GM10266 (cell line): Measurements from ENCODE around the gene AAMP.

Source experiments
- DNase-seq: peaks from one replicate; pipeline ENCODE4 v3.0.0; 2012; ENCODE audit errors: extremely low spot score
- CTCF ChIP-seq: IDR thresholded peaks from 2 replicates; pipeline ENCODE4 v1.5.1; 2012; ENCODE audit warnings: mild to moderate bottlenecking, low read depth; ENCODE audit not compliant: control insufficient read depth, insufficient read depth; ENCODE audit errors: missing control alignments

Gene AAMP

GRCh38 chr2:218300141-218300540, 30.2 kb upstream of the AAMP start:
- no peak for TF ChIP-seq CTCF
- DNase-seq: no peak

GRCh38 chr2:218298314-218298875, 28.5 kb upstream of the AAMP start:
- DNase-seq: no peak
- no peak for TF ChIP-seq CTCF

GRCh38 chr2:218296847-218297246, 26.9 kb upstream of the AAMP start:
- DNase-seq: no peak

DNA sequence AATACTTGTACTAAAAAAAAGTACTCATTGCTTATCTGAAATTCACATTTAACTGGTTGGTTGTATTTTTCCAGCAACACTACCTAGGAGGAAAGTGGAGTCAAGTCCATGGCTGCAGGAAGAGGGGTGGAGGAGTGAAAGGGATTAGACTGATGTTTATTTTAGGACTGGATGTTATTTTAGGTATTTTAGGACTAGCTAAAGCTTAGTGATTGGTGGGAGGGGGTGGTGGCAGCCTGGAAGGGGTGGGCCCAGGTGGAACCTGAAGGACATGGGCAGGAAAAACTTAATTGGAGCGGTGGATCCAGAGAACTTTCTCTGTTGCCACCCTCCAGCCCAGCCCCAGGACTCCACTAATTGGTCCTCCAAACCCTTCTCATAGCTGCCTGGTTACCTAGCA, 26.3 kb upstream of the AAMP start:
- no peak for TF ChIP-seq CTCF
- no peak for DNase-seq

More at GRCh38 chr2:218296847-218297246, 26.9 kb upstream of the AAMP start:
- TF ChIP-seq CTCF: no peak

- no peak for TF ChIP-seq CTCF
- no peak for DNase-seq
These were observed 25.1 kb upstream of the AAMP start for GRCh38 chr2:218295029-218295428.

DNA sequence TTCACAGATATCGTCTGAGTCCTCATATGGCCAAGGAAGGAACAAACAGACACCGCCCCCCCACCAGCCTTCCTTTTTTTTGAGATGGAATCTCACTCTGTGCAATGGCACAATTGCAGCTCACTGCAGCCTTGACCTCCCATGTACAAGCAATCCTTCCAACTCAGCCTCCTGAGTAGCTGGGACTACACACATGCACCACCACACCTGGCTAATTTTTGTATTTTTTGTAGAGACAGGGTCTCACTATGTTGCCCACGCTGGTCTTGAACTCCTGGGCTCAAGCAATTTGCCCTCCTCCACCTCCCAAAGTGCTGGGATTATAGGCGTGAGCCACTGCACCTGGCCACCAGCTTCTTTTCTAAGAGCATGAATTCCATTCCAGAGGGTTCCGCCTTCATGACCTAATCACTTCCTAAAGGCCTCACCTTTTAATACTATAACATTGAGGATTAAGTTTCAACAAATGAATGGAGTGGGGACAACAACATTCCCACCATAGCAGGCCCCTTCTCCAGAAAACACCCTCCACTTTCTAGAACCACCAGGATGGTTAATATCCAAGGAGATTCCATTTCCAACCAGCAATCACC, 24.6 kb upstream of the AAMP start:
- DNase-seq: no peak
- TF ChIP-seq CTCF: no peak

DNA sequence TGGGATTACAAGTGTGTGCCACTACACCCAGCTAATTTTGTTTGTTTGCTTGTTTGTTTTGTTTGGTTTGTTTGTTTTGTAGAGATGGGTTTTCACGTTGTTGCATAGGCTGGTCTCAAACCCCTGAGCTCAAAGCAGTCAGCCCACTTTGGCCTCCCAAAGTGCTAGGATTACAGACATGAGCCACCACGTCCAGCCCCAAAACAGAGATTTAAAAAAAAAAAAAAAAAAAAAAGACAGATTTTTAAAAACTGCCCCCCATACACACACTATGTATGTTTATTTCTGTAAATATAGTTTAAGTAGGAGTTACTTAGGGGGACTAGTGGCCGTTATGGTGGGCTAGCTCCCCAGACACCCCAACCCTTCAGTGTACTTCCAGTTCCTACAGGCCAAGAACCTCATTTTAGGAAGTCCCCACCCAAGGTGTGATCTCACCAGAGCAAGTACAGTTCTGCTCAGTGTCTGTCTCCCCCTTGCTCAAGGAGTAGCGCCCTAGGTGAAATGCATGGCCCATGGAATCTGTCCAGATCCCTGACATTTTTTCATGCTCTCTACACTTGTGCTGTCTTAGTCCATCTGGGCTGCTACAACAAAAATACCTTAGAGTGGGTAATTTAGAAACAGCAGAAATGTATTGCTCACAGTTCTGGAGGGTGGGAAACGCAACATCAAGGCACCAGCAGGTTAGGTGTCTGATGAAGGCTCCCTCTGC, 23.9 kb upstream of the AAMP start:
- DNase-seq: no peak

More for the DNA sequence above, 23.9 kb upstream of the AAMP start:
- TF ChIP-seq CTCF: no peak
